ENCODE results near the gene SLC2A5. TPM values are rescaled to one million over a fixed set of nuclear protein-coding genes. Genes with fewer than 3 reads are reported as not detected.

Gene SLC2A5
- total RNA-seq, 1 experiment from 2014 or later: 0.61 TPM

GRCh38 chr1:9093581-9093980 lies 24.1 kb upstream of the SLC2A5 start:
- no peaks in the 10 kb centered on the region for H3K4me1 Mint-ChIP-seq (ENCODE audit: insufficient read depth, unreplicated experiment)
- TF ChIP-seq CTCF (IDR thresholded peaks at IDR 0.05; ENCODE audit: unreplicated experiment): no peak
- no peak for DNase-seq (ENCODE audit: unreplicated experiment)
- H3K9me3 Mint-ChIP-seq (ENCODE audit: unreplicated experiment): no peaks in the 10 kb centered on the region
- H3K27me3 Mint-ChIP-seq (ENCODE audit: insufficient read depth, unreplicated experiment): no peaks in the 10 kb centered on the region
- intact Hi-C loops (cut with micrococcal nuclease): no loop called here
- CTCF ChIA-PET: no interaction called here
- H3K36me3 Mint-ChIP-seq (ENCODE audit: insufficient read depth, unreplicated experiment): no peaks in the 10 kb centered on the region
- no TSS peak for BruUV-seq (replicated peaks)
- POLR2A ChIA-PET: interaction anchor here (0.6 to 1.6 kb wide), 3 partner anchors 9 to 12 kb away, joined by 4 to 5 read pairs (median 4); no protein-coding TSS in a partner anchor
- no peak overlapping the region for H3K4me3 Mint-ChIP-seq (ENCODE audit: unreplicated experiment)
- no peak overlapping the region for H3K27ac Mint-ChIP-seq (ENCODE audit: low read depth, unreplicated experiment)

- Mint-ChIP-seq H3K36me3 (ENCODE audit: insufficient read depth, unreplicated experiment) (no peaks in the 10 kb centered on the region), H3K9me3 (ENCODE audit: unreplicated experiment) (no peaks in the 10 kb centered on the region), H3K27me3 (ENCODE audit: insufficient read depth, unreplicated experiment) (no peaks in the 10 kb centered on the region), H3K27ac (ENCODE audit: low read depth, unreplicated experiment) (no peak overlapping the region), H3K4me1 (ENCODE audit: insufficient read depth, unreplicated experiment) (no peaks in the 10 kb centered on the region), H3K4me3 (ENCODE audit: unreplicated experiment) (no peak overlapping the region)
- CTCF ChIA-PET: no interaction called here
- POLR2A ChIA-PET: interaction anchor here (0.5 to 1.6 kb wide), 4 partner anchors 8 to 22 kb away, joined by 3 to 5 read pairs (median 4); no protein-coding TSS in a partner anchor
- intact Hi-C loops (cut with micrococcal nuclease): no loop called here
- no peak for DNase-seq (ENCODE audit: unreplicated experiment)
- BruUV-seq (replicated peaks): no TSS peak
- TF ChIP-seq CTCF (IDR thresholded peaks at IDR 0.05; ENCODE audit: unreplicated experiment): no peak
Observed at GRCh38 chr1:9093091-9093490, 23.7 kb upstream of the SLC2A5 start.

- Mint-ChIP-seq H3K27ac (ENCODE audit: low read depth, unreplicated experiment) (no peak overlapping the region), H3K4me3 (ENCODE audit: unreplicated experiment) (no peak overlapping the region), H3K36me3 (ENCODE audit: insufficient read depth, unreplicated experiment) (no peaks in the 10 kb centered on the region), H3K4me1 (ENCODE audit: insufficient read depth, unreplicated experiment) (peaks cover 17% of the 10 kb centered on the region), H3K27me3 (ENCODE audit: insufficient read depth, unreplicated experiment) (no peaks in the 10 kb centered on the region), H3K9me3 (ENCODE audit: unreplicated experiment) (no peaks in the 10 kb centered on the region)
- no TSS peak for BruUV-seq (replicated peaks)
- intact Hi-C loops (cut with micrococcal nuclease): no loop called here
- no peak for TF ChIP-seq CTCF (IDR thresholded peaks at IDR 0.05; ENCODE audit: unreplicated experiment)
- DNase-seq (ENCODE audit: unreplicated experiment): no peak
- POLR2A ChIA-PET: interaction anchor here (0.6 kb wide), 1 partner anchor 474 kb away, joined by 3 read pairs; no protein-coding TSS in a partner anchor
- CTCF ChIA-PET: interaction anchor here (0.6 to 1.1 kb wide), 2 partner anchors 28 to 403 kb away, joined by 3 to 4 read pairs; no protein-coding TSS in a partner anchor
Observed at GRCh38 chr1:9088807-9089206, 19.4 kb upstream of the SLC2A5 start.

- peaks cover 22% of the 10 kb centered on the region for H3K4me1 Mint-ChIP-seq (ENCODE audit: insufficient read depth, unreplicated experiment)
- no TSS peak for BruUV-seq (replicated peaks)
Observed at GRCh38 chr1:9087411-9088125, 18.1 kb upstream of the SLC2A5 start.

More at GRCh38 chr1:9087411-9088125, 18.1 kb upstream of the SLC2A5 start:
- intact Hi-C loops (cut with micrococcal nuclease): no loop called here
- H3K27me3 Mint-ChIP-seq (ENCODE audit: insufficient read depth, unreplicated experiment): no peaks in the 10 kb centered on the region
- no peaks in the 10 kb centered on the region for H3K9me3 Mint-ChIP-seq (ENCODE audit: unreplicated experiment)
- CTCF ChIA-PET: interaction anchor here (0.7 kb wide), 2 partner anchors 18 to 540 kb away, joined by 3 to 4 read pairs; no protein-coding TSS in a partner anchor
- H3K4me3 Mint-ChIP-seq (ENCODE audit: unreplicated experiment): no peak overlapping the region
- no peaks in the 10 kb centered on the region for H3K36me3 Mint-ChIP-seq (ENCODE audit: insufficient read depth, unreplicated experiment)
- H3K27ac Mint-ChIP-seq (ENCODE audit: low read depth, unreplicated experiment): no peak overlapping the region
- no peak for TF ChIP-seq CTCF (IDR thresholded peaks at IDR 0.05; ENCODE audit: unreplicated experiment)
- no peak for DNase-seq (ENCODE audit: unreplicated experiment)
- POLR2A ChIA-PET: no interaction called here
